ENCODE results near the gene CREB5. TPM values are rescaled to one million over a fixed set of nuclear protein-coding genes. Genes with fewer than 3 reads are reported as not detected.

The CREB5 gene
- total RNA-seq, 1 experiment from 2014 or later, result 40.5 TPM

GRCh38 chr7:28516390-28517172, 104.3 kb downstream of the CREB5 start:
- TF ChIP-seq, protein P1, sequence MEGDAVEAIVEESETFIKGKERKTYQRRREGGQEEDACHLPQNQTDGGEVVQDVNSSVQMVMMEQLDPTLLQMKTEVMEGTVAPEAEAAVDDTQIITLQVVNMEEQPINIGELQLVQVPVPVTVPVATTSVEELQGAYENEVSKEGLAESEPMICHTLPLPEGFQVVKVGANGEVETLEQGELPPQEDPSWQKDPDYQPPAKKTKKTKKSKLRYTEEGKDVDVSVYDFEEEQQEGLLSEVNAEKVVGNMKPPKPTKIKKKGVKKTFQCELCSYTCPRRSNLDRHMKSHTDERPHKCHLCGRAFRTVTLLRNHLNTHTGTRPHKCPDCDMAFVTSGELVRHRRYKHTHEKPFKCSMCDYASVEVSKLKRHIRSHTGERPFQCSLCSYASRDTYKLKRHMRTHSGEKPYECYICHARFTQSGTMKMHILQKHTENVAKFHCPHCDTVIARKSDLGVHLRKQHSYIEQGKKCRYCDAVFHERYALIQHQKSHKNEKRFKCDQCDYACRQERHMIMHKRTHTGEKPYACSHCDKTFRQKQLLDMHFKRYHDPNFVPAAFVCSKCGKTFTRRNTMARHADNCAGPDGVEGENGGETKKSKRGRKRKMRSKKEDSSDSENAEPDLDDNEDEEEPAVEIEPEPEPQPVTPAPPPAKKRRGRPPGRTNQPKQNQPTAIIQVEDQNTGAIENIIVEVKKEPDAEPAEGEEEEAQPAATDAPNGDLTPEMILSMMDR (IDR thresholded peaks at IDR 0.05; ENCODE audit: unreplicated experiment), result no peak
- Mint-ChIP-seq H3K27ac (ENCODE audit: low read depth, unreplicated experiment) (no peak overlapping the region), H3K36me3 (ENCODE audit: insufficient read depth, unreplicated experiment) (no peaks in the 10 kb centered on the region), H3K27me3 (ENCODE audit: insufficient read depth, unreplicated experiment) (peaks cover 5% of the 10 kb centered on the region), H3K4me1 (ENCODE audit: insufficient read depth, unreplicated experiment) (no peaks in the 10 kb centered on the region), H3K9me3 (ENCODE audit: unreplicated experiment) (no peaks in the 10 kb centered on the region), H3K4me3 (ENCODE audit: unreplicated experiment) (no peak overlapping the region)
- DNase-seq (ENCODE audit: unreplicated experiment), result no peak
- intact Hi-C loops (cut with micrococcal nuclease), result no loop called here
- BruUV-seq (replicated peaks), result no TSS peak
- ChIA-PET CTCF (interaction anchor here (0.5 kb wide), 1 partner anchor 198 kb away, joined by 3 read pairs; no protein-coding TSS in a partner anchor), POLR2A (interaction anchor here (0.6 kb wide), 1 partner anchor 11 kb away, joined by 3 read pairs; no protein-coding TSS in a partner anchor)

DNA sequence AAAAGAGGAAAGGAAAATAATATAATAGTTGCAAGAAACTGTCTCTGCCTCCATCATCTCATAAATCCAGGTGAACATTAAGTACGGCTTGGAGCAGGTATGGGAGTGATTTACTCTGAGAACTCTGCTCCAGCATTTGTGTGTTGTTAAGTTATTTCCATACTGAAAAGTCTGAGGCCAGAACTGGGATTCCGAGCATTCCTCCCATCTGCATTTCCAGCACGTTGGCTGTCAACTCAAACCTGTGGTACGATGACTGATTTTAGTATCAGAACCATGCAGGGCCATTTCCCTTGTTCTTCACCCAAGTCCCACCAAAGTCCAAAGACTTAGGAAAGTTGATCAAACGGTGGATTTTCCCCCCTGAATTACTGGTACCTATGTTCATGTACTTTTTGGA, 104.9 kb downstream of the CREB5 start:
- H3K36me3 Mint-ChIP-seq (ENCODE audit: insufficient read depth, unreplicated experiment), result no peaks in the 10 kb centered on the region
- no peaks in the 10 kb centered on the region for H3K4me1 Mint-ChIP-seq (ENCODE audit: insufficient read depth, unreplicated experiment)
- ChIA-PET CTCF (interaction anchor here (0.5 kb wide), 1 partner anchor 198 kb away, joined by 3 read pairs; no protein-coding TSS in a partner anchor), POLR2A (no interaction called here)
- TF ChIP-seq, protein P1 (IDR thresholded peaks at IDR 0.05; ENCODE audit: unreplicated experiment), result no peak
- intact Hi-C loops (cut with micrococcal nuclease), result no loop called here
- no TSS peak for BruUV-seq (replicated peaks)
- no peaks in the 10 kb centered on the region for H3K27me3 Mint-ChIP-seq (ENCODE audit: insufficient read depth, unreplicated experiment)
- no peak overlapping the region for H3K4me3 Mint-ChIP-seq (ENCODE audit: unreplicated experiment)
- H3K27ac Mint-ChIP-seq (ENCODE audit: low read depth, unreplicated experiment), result no peak overlapping the region
- no peaks in the 10 kb centered on the region for H3K9me3 Mint-ChIP-seq (ENCODE audit: unreplicated experiment)
- no peak for DNase-seq (ENCODE audit: unreplicated experiment)

DNA sequence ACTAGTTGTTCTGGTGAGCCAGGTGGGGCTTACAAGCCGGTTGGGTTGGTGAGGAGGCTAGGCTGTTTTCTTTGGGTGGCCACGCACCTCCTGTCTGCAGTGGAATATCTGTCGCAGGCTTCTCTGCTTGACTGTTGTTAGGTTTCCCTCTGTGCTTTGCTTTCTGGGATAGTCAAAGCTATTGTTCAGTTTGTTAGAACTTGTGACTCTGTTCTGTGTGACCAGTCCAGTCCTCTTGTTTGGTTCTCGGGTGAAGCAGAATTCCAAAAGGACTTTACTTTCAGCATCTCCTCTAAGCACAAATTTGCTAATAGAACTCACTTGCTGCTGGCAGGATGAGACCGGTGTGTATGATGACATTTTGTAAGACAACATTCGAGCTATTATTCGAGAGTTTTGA, 105.3 kb downstream of the CREB5 start:
- Mint-ChIP-seq H3K9me3 (ENCODE audit: unreplicated experiment) (no peaks in the 10 kb centered on the region), H3K4me1 (ENCODE audit: insufficient read depth, unreplicated experiment) (no peaks in the 10 kb centered on the region), H3K27me3 (ENCODE audit: insufficient read depth, unreplicated experiment) (no peaks in the 10 kb centered on the region), H3K36me3 (ENCODE audit: insufficient read depth, unreplicated experiment) (no peaks in the 10 kb centered on the region), H3K4me3 (ENCODE audit: unreplicated experiment) (no peak overlapping the region), H3K27ac (ENCODE audit: low read depth, unreplicated experiment) (no peak overlapping the region)
- no TSS peak for BruUV-seq (replicated peaks)
- ChIA-PET POLR2A (no interaction called here), CTCF (no interaction called here)
- intact Hi-C loops (cut with micrococcal nuclease), result no loop called here
- TF ChIP-seq, protein P1 (IDR thresholded peaks at IDR 0.05; ENCODE audit: unreplicated experiment), result no peak
- no peak for DNase-seq (ENCODE audit: unreplicated experiment)

DNA sequence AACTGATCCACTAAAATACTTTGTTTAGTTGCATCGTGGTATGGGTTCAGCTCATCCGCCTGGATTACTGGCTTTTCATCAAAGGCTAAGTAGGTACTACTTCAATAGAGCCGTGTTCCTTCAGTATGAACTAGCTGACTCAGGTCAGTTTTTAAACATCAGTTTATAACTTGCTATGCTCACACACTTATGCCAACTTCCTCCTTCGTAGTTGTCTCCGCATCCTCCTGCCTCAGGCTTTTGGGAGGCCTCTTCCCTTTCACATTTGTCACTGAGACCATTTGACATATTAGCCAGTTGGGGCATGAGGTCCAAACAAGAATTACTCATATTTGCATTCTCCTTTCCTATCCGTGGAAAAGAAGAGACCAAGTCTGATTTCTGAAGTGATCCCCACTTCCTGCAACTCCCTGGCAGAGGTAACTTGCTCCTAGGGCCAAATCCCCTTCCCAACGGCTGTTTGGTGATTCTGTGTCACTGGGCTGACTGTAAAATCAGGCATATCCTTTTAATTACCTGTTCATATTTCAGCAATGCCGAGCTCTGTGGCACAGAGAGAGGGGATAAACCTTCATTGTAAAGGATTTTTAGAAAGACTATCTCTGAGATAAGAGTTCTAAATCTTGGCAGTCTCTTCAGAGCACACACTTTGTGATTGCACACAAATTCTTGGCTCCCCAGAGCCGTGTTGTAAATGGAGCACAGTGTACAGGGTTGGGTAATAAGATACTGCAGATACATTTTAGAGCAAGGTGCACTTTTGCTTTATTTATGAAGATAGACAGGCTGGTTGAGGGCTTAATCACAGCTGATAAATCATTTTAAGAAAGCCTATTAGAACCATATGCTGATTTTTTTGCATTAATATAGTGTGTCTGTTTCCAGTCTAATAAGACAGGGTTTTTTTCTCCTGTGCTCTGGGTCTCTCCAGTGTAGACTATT, 108.0 kb downstream of the CREB5 start:
- H3K4me1 Mint-ChIP-seq (ENCODE audit: insufficient read depth, unreplicated experiment), result no peaks in the 10 kb centered on the region
- DNase-seq (ENCODE audit: unreplicated experiment), result no peak
- no TSS peak for BruUV-seq (replicated peaks)
- TF ChIP-seq, protein P1 (IDR thresholded peaks at IDR 0.05; ENCODE audit: unreplicated experiment), result no peak
- no peak overlapping the region for H3K27ac Mint-ChIP-seq (ENCODE audit: low read depth, unreplicated experiment)
- H3K9me3 Mint-ChIP-seq (ENCODE audit: unreplicated experiment), result no peaks in the 10 kb centered on the region
- H3K36me3 Mint-ChIP-seq (ENCODE audit: insufficient read depth, unreplicated experiment), result no peaks in the 10 kb centered on the region
- intact Hi-C loops (cut with micrococcal nuclease), result no loop called here
- no peak overlapping the region for H3K4me3 Mint-ChIP-seq (ENCODE audit: unreplicated experiment)
- no peaks in the 10 kb centered on the region for H3K27me3 Mint-ChIP-seq (ENCODE audit: insufficient read depth, unreplicated experiment)
- ChIA-PET POLR2A (no interaction called here), CTCF (no interaction called here)
